ENCODE results near the gene UNK. TPM values are rescaled to one million over a fixed set of nuclear protein-coding genes. Genes with fewer than 3 reads are reported as not detected.

UNK gene
- total RNA-seq, 4 donors from 2014 or later: 30.2 to 53.4 (median 36.2) TPM

- Histone ChIP-seq H3K27ac (peak overlapping the region; percentile 52 to 80 (median 62)), H3K36me3 (peaks cover 0 to 79% (median 25%) of the 10 kb centered on the region in 3 donors), H3K9me3 (no peaks in the 10 kb centered on the region), H3K27me3 (no peaks in the 10 kb centered on the region), H3K4me1 (peaks cover 0 to 45% (median 13%) of the 10 kb centered on the region in 4 donors), H3K4me3 (no peak overlapping the region)
- no peak for DNase-seq (ENCODE audit: low spot score in 2 of 2)
- TF ChIP-seq EP300 (IDR thresholded peaks at IDR 0.05) (no peak), CTCF (IDR thresholded peaks at IDR 0.05) (no peak), POLR2A (IDR thresholded peaks at IDR 0.05) (no peak)
- WGBS, 2 donors: 23 to 31% methylated on average over 2 of the region's 2 CpGs
Measured at GRCh38 chr17:75824666-75825065, 40.1 kb downstream of the UNK start.

GRCh38 chr17:75825149-75825552 lies 40.5 kb downstream of the UNK start:
- 66 to 68% methylated on average over 3 to 10 of the region's 13 CpGs for WGBS, 2 donors
- no peak for DNase-seq (ENCODE audit: low spot score in 2 of 2)
- H3K9me3 ChIP-seq: no peaks in the 10 kb centered on the region
- H3K36me3 ChIP-seq: peaks cover 0 to 79% (median 20%) of the 10 kb centered on the region in 3 donors
- H3K4me3 ChIP-seq: no peak overlapping the region
- H3K27ac ChIP-seq: peak overlapping the region; percentile 52 to 80 (median 62)
- TF ChIP-seq CTCF (IDR thresholded peaks at IDR 0.05): no peak
- TF ChIP-seq POLR2A (IDR thresholded peaks at IDR 0.05): no peak
- no peak for TF ChIP-seq EP300 (IDR thresholded peaks at IDR 0.05)
- H3K4me1 ChIP-seq: peaks cover 0 to 45% (median 13%) of the 10 kb centered on the region in 4 donors
- H3K27me3 ChIP-seq: no peaks in the 10 kb centered on the region

- no peaks in the 10 kb centered on the region for H3K9me3 ChIP-seq
- peaks cover 0 to 79% (median 13%) of the 10 kb centered on the region in 3 donors for H3K36me3 ChIP-seq
- 85% methylated on average over 12 of the region's 12 CpGs for WGBS, 2 donors
- no peaks in the 10 kb centered on the region for H3K27me3 ChIP-seq
- peaks cover 0 to 45% (median 13%) of the 10 kb centered on the region in 4 donors for H3K4me1 ChIP-seq
- no peak overlapping the region for H3K4me3 ChIP-seq
- TF ChIP-seq POLR2A (IDR thresholded peaks at IDR 0.05): no peak
- TF ChIP-seq EP300 (IDR thresholded peaks at IDR 0.05): no peak
- no peak for TF ChIP-seq CTCF (IDR thresholded peaks at IDR 0.05)
- no peak for DNase-seq (ENCODE audit: low spot score in 2 of 2)
- H3K27ac ChIP-seq: peak overlapping the region in 3 of 4 donors; percentile 19 to 85 (median 80)
Measured at GRCh38 chr17:75825748-75826370, 41.3 kb downstream of the UNK start.

- DNase-seq (ENCODE audit: low spot score in 2 of 2): no peak
- Histone ChIP-seq H3K36me3 (peaks cover 0 to 76% (median 8%) of the 10 kb centered on the region in 3 donors), H3K9me3 (no peaks in the 10 kb centered on the region), H3K4me1 (peaks cover 0 to 45% (median 13%) of the 10 kb centered on the region in 4 donors), H3K27me3 (no peaks in the 10 kb centered on the region), H3K27ac (peak overlapping the region; percentile 54 to 85 (median 82)), H3K4me3 (no peak overlapping the region)
- 66 to 70% methylated on average over 14 of the region's 14 CpGs for WGBS, 2 donors
- TF ChIP-seq CTCF (IDR thresholded peaks at IDR 0.05): no peak
- TF ChIP-seq EP300 (IDR thresholded peaks at IDR 0.05): no peak
Measured at GRCh38 chr17:75826561-75827307, 42.1 kb downstream of the UNK start.

Data from tibial nerve (tissue), 4 donors.